Right atrium auricular region (tissue), 2 donors: Measurements from ENCODE around the gene SMIM8. TPM values are rescaled to one million over a fixed set of nuclear protein-coding genes. Genes with fewer than 3 reads are reported as not detected.

Experiments used
- DNase-seq: peaks from one replicate; pipeline ENCODE4 v3.0.0-alpha.2; 2019; ENCODE audit warnings: low spot score
- H3K27ac ChIP-seq, 2 donors: fragments of 200-600 bp; sonication (generic); 1 replicate in 1 of 2; 2 replicates in 1 of 2; pipeline ENCODE4 v1.5.1; 2016 to 2019
- H3K27me3 ChIP-seq, 2 donors: fragments of 200-600 bp; sonication (generic); one replicate each; pipeline versions ENCODE4 v1.5.1 to v1.6.0; 2017 to 2019
- H3K36me3 ChIP-seq: fragments of 200-600 bp; sonication (generic); one replicate; pipeline ENCODE4 v1.5.1; 2016
- H3K4me1 ChIP-seq, 2 donors: fragments of 200-600 bp; sonication (generic); one replicate each; pipeline versions ENCODE4 v1.5.1 to v1.6.0; 2017 to 2019
- H3K4me3 ChIP-seq, 2 donors: fragments of 200-600 bp; sonication (generic); 1 replicate in 1 of 2; 2 replicates in 1 of 2; pipeline ENCODE4 v1.5.1; 2017 to 2019; ENCODE audit warnings: mild to moderate bottlenecking in 1 of 2, moderate library complexity in 1 of 2
- H3K9me3 ChIP-seq, 2 donors: fragments of 200-600 bp; sonication (generic); one replicate each; pipeline ENCODE4 v1.5.1; 2019
- total RNA-seq, 2 donors: library from RNA; depleted of rRNA; stranded (reverse); fragments of >200 nt; gene quantifications; one replicate each; pipeline ENCODE4 v1.1.0, GENCODE V29; 2016
- TF ChIP-seq, protein P1 (sequence below), 2 donors: fragments of 200-600 bp; sonication (generic); IDR thresholded peaks; one replicate each; pipeline ENCODE4 v1.5.1; 2019; ENCODE audit warnings: antibody characterized with exemption in 2 of 2

Gene SMIM8
- total RNA-seq, 2 donors from 2014 or later, result 8.0 to 12.1 TPM

DNA sequence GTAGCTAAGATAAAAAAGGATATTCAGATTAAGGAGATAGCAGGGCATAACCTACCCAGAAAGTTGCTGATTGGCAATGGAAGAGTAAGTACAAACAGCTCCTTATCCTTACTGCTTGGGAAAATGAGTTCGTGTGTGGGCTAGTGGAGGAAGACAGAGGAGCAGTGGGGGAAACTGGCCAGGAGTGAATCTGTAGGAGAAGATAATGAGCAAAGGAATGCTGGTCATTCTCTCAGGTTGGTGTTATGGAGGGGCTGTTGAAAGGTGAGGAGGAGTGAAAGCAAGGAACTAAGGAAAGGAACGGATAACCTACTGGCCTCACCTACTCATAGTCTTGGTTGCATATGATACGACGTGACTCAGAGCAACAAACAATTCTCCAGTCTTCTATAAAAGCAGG is 14.0 kb downstream of the SMIM8 start:
- Histone ChIP-seq H3K27me3 (no peaks in the 10 kb centered on the region), H3K4me1 (peaks cover 0 to 28% of the 10 kb centered on the region in 2 donors)
- DNase-seq, result no peak

DNA sequence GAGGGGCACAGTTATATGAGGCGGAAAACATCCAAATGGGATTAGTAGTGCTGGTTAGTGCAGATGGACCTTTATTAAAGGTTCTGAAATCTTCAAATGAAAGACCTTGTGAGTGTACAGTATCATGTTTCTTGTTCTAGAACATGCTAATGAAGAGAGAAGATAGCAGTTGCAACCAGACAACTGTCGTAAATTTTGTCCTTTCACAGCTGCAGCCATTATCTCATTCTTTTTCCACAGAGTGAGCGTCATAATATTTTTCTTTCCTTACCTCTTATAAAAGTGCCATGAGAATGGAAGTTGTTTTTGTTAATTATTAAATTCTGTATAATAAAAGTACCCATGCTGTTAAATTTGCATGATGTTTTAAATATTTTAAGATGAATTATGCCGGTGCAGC is 17.8 kb downstream of the SMIM8 start:
- Histone ChIP-seq H3K4me3 (no peak overlapping the region), H3K4me1 (peaks cover 0 to 2% of the 10 kb centered on the region in 2 donors), H3K27ac (no peak overlapping the region), H3K27me3 (no peaks in the 10 kb centered on the region), H3K36me3 (no peaks in the 10 kb centered on the region), H3K9me3 (no peaks in the 10 kb centered on the region)
- TF ChIP-seq, protein P1, sequence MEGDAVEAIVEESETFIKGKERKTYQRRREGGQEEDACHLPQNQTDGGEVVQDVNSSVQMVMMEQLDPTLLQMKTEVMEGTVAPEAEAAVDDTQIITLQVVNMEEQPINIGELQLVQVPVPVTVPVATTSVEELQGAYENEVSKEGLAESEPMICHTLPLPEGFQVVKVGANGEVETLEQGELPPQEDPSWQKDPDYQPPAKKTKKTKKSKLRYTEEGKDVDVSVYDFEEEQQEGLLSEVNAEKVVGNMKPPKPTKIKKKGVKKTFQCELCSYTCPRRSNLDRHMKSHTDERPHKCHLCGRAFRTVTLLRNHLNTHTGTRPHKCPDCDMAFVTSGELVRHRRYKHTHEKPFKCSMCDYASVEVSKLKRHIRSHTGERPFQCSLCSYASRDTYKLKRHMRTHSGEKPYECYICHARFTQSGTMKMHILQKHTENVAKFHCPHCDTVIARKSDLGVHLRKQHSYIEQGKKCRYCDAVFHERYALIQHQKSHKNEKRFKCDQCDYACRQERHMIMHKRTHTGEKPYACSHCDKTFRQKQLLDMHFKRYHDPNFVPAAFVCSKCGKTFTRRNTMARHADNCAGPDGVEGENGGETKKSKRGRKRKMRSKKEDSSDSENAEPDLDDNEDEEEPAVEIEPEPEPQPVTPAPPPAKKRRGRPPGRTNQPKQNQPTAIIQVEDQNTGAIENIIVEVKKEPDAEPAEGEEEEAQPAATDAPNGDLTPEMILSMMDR (IDR thresholded peaks at IDR 0.05), result no peak
- DNase-seq, result no peak

More for the DNA sequence above, 14.0 kb downstream of the SMIM8 start:
- no peaks in the 10 kb centered on the region for H3K36me3 ChIP-seq
- H3K9me3 ChIP-seq, result no peaks in the 10 kb centered on the region
- H3K4me3 ChIP-seq, result no peak overlapping the region
- no peak overlapping the region for H3K27ac ChIP-seq
- TF ChIP-seq, protein P1 (IDR thresholded peaks at IDR 0.05), result no peak

DNA sequence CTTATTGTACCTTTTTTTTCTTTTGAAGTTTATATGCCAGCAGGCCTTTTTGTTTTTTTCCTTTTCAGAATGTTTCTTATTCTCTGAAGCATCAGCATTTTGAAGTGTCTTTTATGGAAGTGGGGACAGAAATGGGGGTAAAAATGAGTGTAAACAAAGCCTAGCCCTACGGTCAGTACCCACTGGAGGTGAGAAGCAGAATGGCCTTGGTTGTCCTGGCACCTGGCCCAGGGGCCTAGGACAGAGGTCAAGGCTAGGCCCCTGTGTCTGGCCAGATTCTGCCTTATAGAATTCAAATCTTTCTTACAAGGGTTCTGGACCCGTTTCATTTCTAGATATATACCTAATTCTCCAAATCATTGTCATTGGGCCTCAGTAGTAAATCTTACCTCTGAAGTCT is 18.8 kb downstream of the SMIM8 start:
- TF ChIP-seq, protein P1 (IDR thresholded peaks at IDR 0.05), result no peak
- no peak for DNase-seq
- Histone ChIP-seq H3K4me1 (no peaks in the 10 kb centered on the region), H3K9me3 (no peaks in the 10 kb centered on the region), H3K36me3 (no peaks in the 10 kb centered on the region), H3K4me3 (no peak overlapping the region), H3K27me3 (no peaks in the 10 kb centered on the region), H3K27ac (no peak overlapping the region)

DNA sequence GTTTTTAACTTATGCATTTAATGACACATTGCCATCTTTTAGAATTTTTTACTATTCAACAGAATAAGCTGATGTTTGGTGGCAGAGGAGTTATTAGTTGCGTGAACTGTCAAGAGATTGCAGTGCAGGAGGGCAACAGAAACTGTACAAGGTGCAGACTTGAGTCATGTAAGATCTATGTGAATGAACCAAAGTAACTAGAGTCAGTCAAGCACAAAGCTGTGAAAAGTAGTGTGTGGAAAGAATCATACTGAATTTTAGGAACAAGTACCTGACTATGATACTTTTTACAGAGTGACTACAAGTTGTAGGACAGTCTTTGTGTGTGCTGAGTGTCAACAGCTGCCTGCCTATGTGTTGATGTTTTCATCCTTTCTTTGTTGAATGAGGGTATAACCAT is 19.5 kb downstream of the SMIM8 start:
- no peak overlapping the region for H3K27ac ChIP-seq
- H3K36me3 ChIP-seq, result no peaks in the 10 kb centered on the region
- H3K9me3 ChIP-seq, result no peaks in the 10 kb centered on the region
- no peaks in the 10 kb centered on the region for H3K27me3 ChIP-seq
- DNase-seq, result no peak
- H3K4me3 ChIP-seq, result no peak overlapping the region
- H3K4me1 ChIP-seq, result no peaks in the 10 kb centered on the region
- TF ChIP-seq, protein P1 (IDR thresholded peaks at IDR 0.05), result no peak

DNA sequence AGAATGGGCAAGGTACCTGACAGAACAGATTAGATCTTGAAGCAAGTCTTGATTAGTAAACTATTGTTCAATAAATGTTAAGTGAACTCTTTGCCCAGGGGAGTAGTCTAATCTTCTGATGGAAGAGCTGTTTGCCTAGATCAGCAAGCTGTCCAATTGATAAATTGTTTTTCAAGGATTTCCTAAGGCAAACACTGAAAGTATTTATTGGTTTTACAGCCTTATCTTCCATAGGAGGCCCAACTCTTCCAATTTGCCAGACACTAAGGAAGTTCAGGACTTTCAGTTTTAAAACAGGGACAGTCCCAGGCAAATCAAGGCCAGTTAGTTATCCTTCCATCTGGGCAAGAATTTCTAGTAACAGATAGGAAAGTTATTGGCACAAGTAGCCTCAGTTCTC is 20.4 kb downstream of the SMIM8 start:
- TF ChIP-seq, protein P1 (IDR thresholded peaks at IDR 0.05), result no peak
- Histone ChIP-seq H3K27ac (no peak overlapping the region), H3K9me3 (no peaks in the 10 kb centered on the region), H3K4me3 (no peak overlapping the region), H3K27me3 (no peaks in the 10 kb centered on the region), H3K36me3 (no peaks in the 10 kb centered on the region), H3K4me1 (no peaks in the 10 kb centered on the region)
- DNase-seq, result no peak

DNA sequence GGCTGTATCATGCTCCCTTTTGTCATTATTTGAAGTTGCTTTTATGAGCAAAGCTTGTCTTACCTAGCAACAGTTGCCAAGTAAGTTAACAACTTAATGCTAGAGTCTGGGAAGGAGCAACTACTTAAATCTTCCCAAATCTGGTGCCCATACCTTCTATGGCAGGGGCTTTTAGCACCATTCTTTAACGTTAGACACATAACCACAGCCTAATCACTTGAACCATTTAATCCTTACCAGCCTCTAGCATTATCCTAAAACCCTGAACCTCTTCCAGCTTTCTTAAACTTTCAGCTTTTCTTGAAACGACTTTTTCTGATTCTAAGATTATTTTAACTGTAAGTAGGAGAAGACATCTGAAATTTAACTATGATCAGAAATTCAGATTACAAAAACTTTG is 22.3 kb downstream of the SMIM8 start, which contains the start of gene C6orf163:
TSS of gene C6orf163 (plus strand) at position 83 of the 400 bp plus-strand sequence. CDS start at position 370, 287 bp downstream.
- TF ChIP-seq, protein P1 (IDR thresholded peaks at IDR 0.05), result no peak
- no peak for DNase-seq
- Histone ChIP-seq H3K9me3 (no peaks in the 10 kb centered on the region), H3K4me3 (no peak within 1 kb of the TSS), H3K27ac (no peak within 1 kb of the TSS), H3K4me1 (no peaks in the 10 kb centered on the region), H3K27me3 (no peaks in the 10 kb centered on the region), H3K36me3 (no peaks in the 10 kb centered on the region)
